Measurements from ENCODE around the gene ERVV-1.

Gene ERVV-1

GRCh38 chr19:52993342-52994178, 20.2 kb upstream of the ERVV-1 start:
- Histone ChIP-seq H3K9ac (ENCODE audit: low read depth in 1 of 2, low read length in 2 of 2) (peak overlapping the region; percentile 64 to 83), H3K4me3 (ENCODE audit: low read length in 2 of 2) (peak overlapping the region; percentile 72 to 78), H3K27ac (ENCODE audit: low read depth in 2 of 2, low read length in 2 of 2) (peak overlapping the region; percentile 54 to 72), H3K4me1 (ENCODE audit: control insufficient read depth in 2 of 2, insufficient read depth in 2 of 2, low read length in 2 of 2) (peaks cover 3 to 11% of the 10 kb centered on the region in 2 donors), H3K36me3 (ENCODE audit: control insufficient read depth in 2 of 2, insufficient read depth in 2 of 2, low read length in 2 of 2) (peaks cover 0 to 3% of the 10 kb centered on the region in 2 donors), H3K9me3 (ENCODE audit: control insufficient read depth in 2 of 2, low read length in 2 of 2) (no peaks in the 10 kb centered on the region), H3K27me3 (ENCODE audit: control insufficient read depth in 2 of 2, insufficient read depth in 2 of 2, low read length in 2 of 2) (no peaks in the 10 kb centered on the region)

- no peaks in the 10 kb centered on the region for H3K9me3 ChIP-seq (ENCODE audit: control insufficient read depth in 2 of 2, low read length in 2 of 2)
- H3K27me3 ChIP-seq (ENCODE audit: control insufficient read depth in 2 of 2, insufficient read depth in 2 of 2, low read length in 2 of 2), result no peaks in the 10 kb centered on the region
- peaks cover 3 to 11% of the 10 kb centered on the region in 2 donors for H3K4me1 ChIP-seq (ENCODE audit: control insufficient read depth in 2 of 2, insufficient read depth in 2 of 2, low read length in 2 of 2)
- H3K36me3 ChIP-seq (ENCODE audit: control insufficient read depth in 2 of 2, insufficient read depth in 2 of 2, low read length in 2 of 2), result no peaks in the 10 kb centered on the region
- no peak overlapping the region for H3K27ac ChIP-seq (ENCODE audit: low read depth in 2 of 2, low read length in 2 of 2)
- H3K9ac ChIP-seq (ENCODE audit: low read depth in 1 of 2, low read length in 2 of 2), result no peak overlapping the region
- no peak overlapping the region for H3K4me3 ChIP-seq (ENCODE audit: low read length in 2 of 2)
Observed at GRCh38 chr19:52995711-52996110, 18.0 kb upstream of the ERVV-1 start.

- Histone ChIP-seq H3K9me3 (ENCODE audit: control insufficient read depth in 2 of 2, low read length in 2 of 2) (no peaks in the 10 kb centered on the region), H3K9ac (ENCODE audit: low read depth in 1 of 2, low read length in 2 of 2) (no peak overlapping the region), H3K4me3 (ENCODE audit: low read length in 2 of 2) (no peak overlapping the region), H3K27me3 (ENCODE audit: control insufficient read depth in 2 of 2, insufficient read depth in 2 of 2, low read length in 2 of 2) (no peaks in the 10 kb centered on the region), H3K36me3 (ENCODE audit: control insufficient read depth in 2 of 2, insufficient read depth in 2 of 2, low read length in 2 of 2) (no peaks in the 10 kb centered on the region), H3K27ac (ENCODE audit: low read depth in 2 of 2, low read length in 2 of 2) (no peak overlapping the region), H3K4me1 (ENCODE audit: control insufficient read depth in 2 of 2, insufficient read depth in 2 of 2, low read length in 2 of 2) (no peaks in the 10 kb centered on the region)
Observed at GRCh38 chr19:52997975-52998374, 15.7 kb upstream of the ERVV-1 start.

- Histone ChIP-seq H3K4me1 (ENCODE audit: control insufficient read depth in 2 of 2, insufficient read depth in 2 of 2, low read length in 2 of 2) (no peaks in the 10 kb centered on the region), H3K4me3 (ENCODE audit: low read length in 2 of 2) (no peak overlapping the region), H3K9ac (ENCODE audit: low read depth in 1 of 2, low read length in 2 of 2) (no peak overlapping the region), H3K9me3 (ENCODE audit: control insufficient read depth in 2 of 2, low read length in 2 of 2) (no peaks in the 10 kb centered on the region), H3K27ac (ENCODE audit: low read depth in 2 of 2, low read length in 2 of 2) (no peak overlapping the region), H3K36me3 (ENCODE audit: control insufficient read depth in 2 of 2, insufficient read depth in 2 of 2, low read length in 2 of 2) (no peaks in the 10 kb centered on the region), H3K27me3 (ENCODE audit: control insufficient read depth in 2 of 2, insufficient read depth in 2 of 2, low read length in 2 of 2) (no peaks in the 10 kb centered on the region)
Observed at GRCh38 chr19:53002479-53002878, 11.2 kb upstream of the ERVV-1 start.

- no peak overlapping the region for H3K27ac ChIP-seq (ENCODE audit: low read depth in 2 of 2, low read length in 2 of 2)
- no peak overlapping the region for H3K9ac ChIP-seq (ENCODE audit: low read depth in 1 of 2, low read length in 2 of 2)
- no peaks in the 10 kb centered on the region for H3K9me3 ChIP-seq (ENCODE audit: control insufficient read depth in 2 of 2, low read length in 2 of 2)
- H3K4me3 ChIP-seq (ENCODE audit: low read length in 2 of 2), result no peak overlapping the region
- no peaks in the 10 kb centered on the region for H3K36me3 ChIP-seq (ENCODE audit: control insufficient read depth in 2 of 2, insufficient read depth in 2 of 2, low read length in 2 of 2)
- no peaks in the 10 kb centered on the region for H3K27me3 ChIP-seq (ENCODE audit: control insufficient read depth in 2 of 2, insufficient read depth in 2 of 2, low read length in 2 of 2)
- H3K4me1 ChIP-seq (ENCODE audit: control insufficient read depth in 2 of 2, insufficient read depth in 2 of 2, low read length in 2 of 2), result no peaks in the 10 kb centered on the region
Observed at GRCh38 chr19:53004242-53004641, 9.5 kb upstream of the ERVV-1 start.

- Histone ChIP-seq H3K4me1 (ENCODE audit: control insufficient read depth in 2 of 2, insufficient read depth in 2 of 2, low read length in 2 of 2) (no peaks in the 10 kb centered on the region), H3K9me3 (ENCODE audit: control insufficient read depth in 2 of 2, low read length in 2 of 2) (no peaks in the 10 kb centered on the region), H3K4me3 (ENCODE audit: low read length in 2 of 2) (peak overlapping the region in 1 of 2 donors; percentile 15), H3K9ac (ENCODE audit: low read depth in 1 of 2, low read length in 2 of 2) (no peak overlapping the region), H3K36me3 (ENCODE audit: control insufficient read depth in 2 of 2, insufficient read depth in 2 of 2, low read length in 2 of 2) (no peaks in the 10 kb centered on the region), H3K27ac (ENCODE audit: low read depth in 2 of 2, low read length in 2 of 2) (no peak overlapping the region), H3K27me3 (ENCODE audit: control insufficient read depth in 2 of 2, insufficient read depth in 2 of 2, low read length in 2 of 2) (no peaks in the 10 kb centered on the region)
Observed at GRCh38 chr19:53007200-53007599, 6.5 kb upstream of the ERVV-1 start.

- Histone ChIP-seq H3K4me1 (ENCODE audit: control insufficient read depth in 2 of 2, insufficient read depth in 2 of 2, low read length in 2 of 2) (no peaks in the 10 kb centered on the region), H3K36me3 (ENCODE audit: control insufficient read depth in 2 of 2, insufficient read depth in 2 of 2, low read length in 2 of 2) (no peaks in the 10 kb centered on the region), H3K4me3 (ENCODE audit: low read length in 2 of 2) (peak overlapping the region in 1 of 2 donors; percentile 15), H3K9me3 (ENCODE audit: control insufficient read depth in 2 of 2, low read length in 2 of 2) (no peaks in the 10 kb centered on the region), H3K27me3 (ENCODE audit: control insufficient read depth in 2 of 2, insufficient read depth in 2 of 2, low read length in 2 of 2) (no peaks in the 10 kb centered on the region), H3K9ac (ENCODE audit: low read depth in 1 of 2, low read length in 2 of 2) (no peak overlapping the region), H3K27ac (ENCODE audit: low read depth in 2 of 2, low read length in 2 of 2) (no peak overlapping the region)
Observed at GRCh38 chr19:53007606-53008005, 6.1 kb upstream of the ERVV-1 start.

GRCh38 chr19:53008061-53008778, 5.5 kb upstream of the ERVV-1 start:
- H3K27ac ChIP-seq (ENCODE audit: low read depth in 2 of 2, low read length in 2 of 2), result no peak overlapping the region
- no peak overlapping the region for H3K4me3 ChIP-seq (ENCODE audit: low read length in 2 of 2)
- H3K27me3 ChIP-seq (ENCODE audit: control insufficient read depth in 2 of 2, insufficient read depth in 2 of 2, low read length in 2 of 2), result no peaks in the 10 kb centered on the region
- H3K36me3 ChIP-seq (ENCODE audit: control insufficient read depth in 2 of 2, insufficient read depth in 2 of 2, low read length in 2 of 2), result no peaks in the 10 kb centered on the region
- H3K9ac ChIP-seq (ENCODE audit: low read depth in 1 of 2, low read length in 2 of 2), result no peak overlapping the region
- no peaks in the 10 kb centered on the region for H3K4me1 ChIP-seq (ENCODE audit: control insufficient read depth in 2 of 2, insufficient read depth in 2 of 2, low read length in 2 of 2)
- H3K9me3 ChIP-seq (ENCODE audit: control insufficient read depth in 2 of 2, low read length in 2 of 2), result no peaks in the 10 kb centered on the region

- Histone ChIP-seq H3K9me3 (ENCODE audit: control insufficient read depth in 2 of 2, low read length in 2 of 2) (peaks cover under 1% of the 10 kb centered on the region in 2 donors), H3K4me3 (ENCODE audit: low read length in 2 of 2) (no peak overlapping the region), H3K36me3 (ENCODE audit: control insufficient read depth in 2 of 2, insufficient read depth in 2 of 2, low read length in 2 of 2) (no peaks in the 10 kb centered on the region), H3K27ac (ENCODE audit: low read depth in 2 of 2, low read length in 2 of 2) (no peak overlapping the region), H3K9ac (ENCODE audit: low read depth in 1 of 2, low read length in 2 of 2) (no peak overlapping the region), H3K27me3 (ENCODE audit: control insufficient read depth in 2 of 2, insufficient read depth in 2 of 2, low read length in 2 of 2) (no peaks in the 10 kb centered on the region), H3K4me1 (ENCODE audit: control insufficient read depth in 2 of 2, insufficient read depth in 2 of 2, low read length in 2 of 2) (no peaks in the 10 kb centered on the region)
Observed at GRCh38 chr19:53010494-53010893, 3.2 kb upstream of the ERVV-1 start.

GRCh38 chr19:53012006-53012405, 1.7 kb upstream of the ERVV-1 start:
- Histone ChIP-seq H3K36me3 (ENCODE audit: control insufficient read depth in 2 of 2, insufficient read depth in 2 of 2, low read length in 2 of 2) (no peaks in the 10 kb centered on the region), H3K4me1 (ENCODE audit: control insufficient read depth in 2 of 2, insufficient read depth in 2 of 2, low read length in 2 of 2) (no peaks in the 10 kb centered on the region), H3K9me3 (ENCODE audit: control insufficient read depth in 2 of 2, low read length in 2 of 2) (peaks cover 3 to 4% of the 10 kb centered on the region in 2 donors), H3K27me3 (ENCODE audit: control insufficient read depth in 2 of 2, insufficient read depth in 2 of 2, low read length in 2 of 2) (no peaks in the 10 kb centered on the region), H3K27ac (ENCODE audit: low read depth in 2 of 2, low read length in 2 of 2) (no peak overlapping the region), H3K4me3 (ENCODE audit: low read length in 2 of 2) (no peak overlapping the region), H3K9ac (ENCODE audit: low read depth in 1 of 2, low read length in 2 of 2) (no peak overlapping the region)
